Activated naive CD8-positive, alpha-beta T cell treated with anti-CD3 and anti-CD28 coated beads for 36 hours (primary cell): ENCODE measurements around the gene AIMP1. TPM values are rescaled to one million over a fixed set of nuclear protein-coding genes. Genes with fewer than 3 reads are reported as not detected.
A peak's percentile ranks its signal among the peaks of the same experiment; 100 is the strongest.
"Not testable (repeated sequence)": the region's sequence is repeated elsewhere in the genome, so short reads cannot be mapped to it uniquely, and the experiment has no call there.

Experiments used
- DNase-seq: peaks from one replicate; pipeline ENCODE4 v3.0.0; 2021
- H3K27ac Mint-ChIP-seq: one replicate; pipeline ENCODE4 v1.8.0; 2022; ENCODE audit warnings: mild to moderate bottlenecking, moderate library complexity, mixed read lengths
- H3K27me3 Mint-ChIP-seq: one replicate; pipeline ENCODE4 v1.8.0; 2022; ENCODE audit warnings: mild to moderate bottlenecking, mixed read lengths
- H3K36me3 Mint-ChIP-seq: one replicate; pipeline ENCODE4 v1.8.0; 2021; ENCODE audit warnings: mild to moderate bottlenecking, mixed read lengths
- H3K4me1 Mint-ChIP-seq: one replicate; pipeline ENCODE4 v1.8.0; 2021; ENCODE audit warnings: mixed read lengths
- H3K4me3 Mint-ChIP-seq: one replicate; pipeline ENCODE4 v1.8.0; 2022; ENCODE audit warnings: mild to moderate bottlenecking, moderate library complexity, mixed read lengths
- H3K9me3 Mint-ChIP-seq: one replicate; pipeline ENCODE4 v1.8.0; 2022; ENCODE audit warnings: mixed read lengths
- total RNA-seq, 2 experiments: library from RNA; stranded (reverse); gene quantifications; one replicate each; pipeline ENCODE4 v1.2.3, GENCODE V29; 2021

AIMP1 gene
- total RNA-seq, 2 experiments from 2014 or later = 77.5 to 84.4 TPM

GRCh38 chr4:106321814-106322213 lies 5.5 kb downstream of the AIMP1 start:
- Mint-ChIP-seq H3K36me3 (peaks cover 29% of the 10 kb centered on the region), H3K27ac (peak overlapping the region; percentile 73), H3K4me1 (peaks cover 17% of the 10 kb centered on the region)
- H3K4me3 Mint-ChIP-seq, H3K9me3 Mint-ChIP-seq, DNase-seq, H3K27me3 Mint-ChIP-seq: not testable (repeated sequence)

GRCh38 chr4:106323119-106323518 lies 6.8 kb downstream of the AIMP1 start:
- Mint-ChIP-seq H3K27me3 (no peaks in the 10 kb centered on the region), H3K4me3 (no peak overlapping the region), H3K36me3 (peaks cover 33% of the 10 kb centered on the region), H3K27ac (no peak overlapping the region), H3K9me3 (peaks cover 3% of the 10 kb centered on the region), H3K4me1 (peaks cover 23% of the 10 kb centered on the region)
- DNase-seq = no peak

- no peaks in the 10 kb centered on the region for H3K27me3 Mint-ChIP-seq
Observed at GRCh38 chr4:106325800-106326199, 9.4 kb downstream of the AIMP1 start.

GRCh38 chr4:106329041-106329618 lies 12.8 kb downstream of the AIMP1 start:
- no peak for DNase-seq
- Mint-ChIP-seq H3K4me1 (peaks cover 16% of the 10 kb centered on the region), H3K9me3 (no peaks in the 10 kb centered on the region), H3K27ac (no peak overlapping the region), H3K27me3 (no peaks in the 10 kb centered on the region), H3K36me3 (peaks cover 35% of the 10 kb centered on the region), H3K4me3 (no peak overlapping the region)

More at GRCh38 chr4:106325800-106326199, 9.4 kb downstream of the AIMP1 start:
- Mint-ChIP-seq H3K36me3 (peaks cover 26% of the 10 kb centered on the region), H3K4me3 (no peak overlapping the region), H3K4me1 (peaks cover 21% of the 10 kb centered on the region), H3K27ac (no peak overlapping the region), H3K9me3 (peaks cover 2% of the 10 kb centered on the region)
- no peak for DNase-seq

GRCh38 chr4:106333186-106333585 lies 16.8 kb downstream of the AIMP1 start:
- Mint-ChIP-seq H3K27me3 (no peaks in the 10 kb centered on the region), H3K36me3 (peaks cover 55% of the 10 kb centered on the region), H3K4me3 (no peak overlapping the region), H3K9me3 (peaks cover 12% of the 10 kb centered on the region), H3K4me1 (peaks cover 10% of the 10 kb centered on the region), H3K27ac (no peak overlapping the region)
- DNase-seq = no peak

- no peak for DNase-seq
- H3K4me3 Mint-ChIP-seq = no peak overlapping the region
- H3K36me3 Mint-ChIP-seq = peaks cover 64% of the 10 kb centered on the region
- H3K9me3 Mint-ChIP-seq = peaks cover 18% of the 10 kb centered on the region
- H3K27me3 Mint-ChIP-seq = no peaks in the 10 kb centered on the region
- peaks cover 11% of the 10 kb centered on the region for H3K4me1 Mint-ChIP-seq
- H3K27ac Mint-ChIP-seq = no peak overlapping the region
Observed at GRCh38 chr4:106334741-106335470, 18.6 kb downstream of the AIMP1 start.

- no peaks in the 10 kb centered on the region for H3K27me3 Mint-ChIP-seq
- H3K4me1 Mint-ChIP-seq = peaks cover 22% of the 10 kb centered on the region
- no peak overlapping the region for H3K4me3 Mint-ChIP-seq
- H3K36me3 Mint-ChIP-seq = peaks cover 76% of the 10 kb centered on the region
- DNase-seq = no peak
- H3K9me3 Mint-ChIP-seq = peaks cover 27% of the 10 kb centered on the region
- H3K27ac Mint-ChIP-seq = no peak overlapping the region
Observed at GRCh38 chr4:106336618-106337017, 20.3 kb downstream of the AIMP1 start.

GRCh38 chr4:106337916-106338315 lies 21.6 kb downstream of the AIMP1 start:
- no peak for DNase-seq
- Mint-ChIP-seq H3K27me3 (no peaks in the 10 kb centered on the region), H3K4me1 (peaks cover 34% of the 10 kb centered on the region), H3K27ac (no peak overlapping the region), H3K4me3 (no peak overlapping the region), H3K36me3 (peaks cover 82% of the 10 kb centered on the region), H3K9me3 (peaks cover 27% of the 10 kb centered on the region)

- Mint-ChIP-seq H3K4me3 (no peak overlapping the region), H3K4me1 (peaks cover 38% of the 10 kb centered on the region), H3K27ac (no peak overlapping the region), H3K36me3 (peaks cover 77% of the 10 kb centered on the region), H3K9me3 (peaks cover 27% of the 10 kb centered on the region), H3K27me3 (no peaks in the 10 kb centered on the region)
- no peak for DNase-seq
Observed at GRCh38 chr4:106338671-106339070, 22.3 kb downstream of the AIMP1 start.

- H3K27ac Mint-ChIP-seq = no peak overlapping the region
- peaks cover 75% of the 10 kb centered on the region for H3K36me3 Mint-ChIP-seq
- peaks cover 43% of the 10 kb centered on the region for H3K4me1 Mint-ChIP-seq
- H3K9me3 Mint-ChIP-seq = peaks cover 27% of the 10 kb centered on the region
- DNase-seq = no peak
- H3K4me3 Mint-ChIP-seq = no peak overlapping the region
- H3K27me3 Mint-ChIP-seq = no peaks in the 10 kb centered on the region
Observed at GRCh38 chr4:106339431-106339830, 23.1 kb downstream of the AIMP1 start.

GRCh38 chr4:106340774-106341173 lies 24.4 kb downstream of the AIMP1 start:
- no peak overlapping the region for H3K4me3 Mint-ChIP-seq
- DNase-seq = no peak
- peaks cover 45% of the 10 kb centered on the region for H3K4me1 Mint-ChIP-seq
- peaks cover 70% of the 10 kb centered on the region for H3K36me3 Mint-ChIP-seq
- no peaks in the 10 kb centered on the region for H3K27me3 Mint-ChIP-seq
- H3K27ac Mint-ChIP-seq = no peak overlapping the region
- H3K9me3 Mint-ChIP-seq = peaks cover 27% of the 10 kb centered on the region

GRCh38 chr4:106343865-106344646 lies 27.7 kb downstream of the AIMP1 start:
- Mint-ChIP-seq H3K9me3 (peaks cover 13% of the 10 kb centered on the region), H3K4me1 (peaks cover 43% of the 10 kb centered on the region), H3K4me3 (no peak overlapping the region), H3K27me3 (no peaks in the 10 kb centered on the region), H3K27ac (no peak overlapping the region), H3K36me3 (peaks cover 47% of the 10 kb centered on the region)
- no peak for DNase-seq

GRCh38 chr4:106344647-106344970 lies 28.3 kb downstream of the AIMP1 start:
- H3K27ac Mint-ChIP-seq = no peak overlapping the region

GRCh38 chr4:106347167-106347566 lies 30.8 kb downstream of the AIMP1 start:
- DNase-seq = no peak
- Mint-ChIP-seq H3K9me3 (no peaks in the 10 kb centered on the region), H3K27ac (no peak overlapping the region), H3K4me3 (no peak overlapping the region), H3K36me3 (peaks cover 26% of the 10 kb centered on the region), H3K27me3 (no peaks in the 10 kb centered on the region), H3K4me1 (peaks cover 18% of the 10 kb centered on the region)

More at GRCh38 chr4:106344647-106344970, 28.3 kb downstream of the AIMP1 start:
- H3K36me3 Mint-ChIP-seq = peaks cover 45% of the 10 kb centered on the region
- H3K9me3 Mint-ChIP-seq = peaks cover 10% of the 10 kb centered on the region
- peaks cover 40% of the 10 kb centered on the region for H3K4me1 Mint-ChIP-seq
- H3K4me3 Mint-ChIP-seq = no peak overlapping the region
- H3K27me3 Mint-ChIP-seq = no peaks in the 10 kb centered on the region
- no peak for DNase-seq

- no peak overlapping the region for H3K4me3 Mint-ChIP-seq
- no peaks in the 10 kb centered on the region for H3K4me1 Mint-ChIP-seq
- no peaks in the 10 kb centered on the region for H3K9me3 Mint-ChIP-seq
- H3K27ac Mint-ChIP-seq = no peak overlapping the region
- no peaks in the 10 kb centered on the region for H3K27me3 Mint-ChIP-seq
- H3K36me3 Mint-ChIP-seq = peaks cover 13% of the 10 kb centered on the region
- DNase-seq = no peak
Observed at GRCh38 chr4:106351016-106351415, 34.7 kb downstream of the AIMP1 start.
